ENCODE data around the gene TUBA1C. TPM values are rescaled to one million over a fixed set of nuclear protein-coding genes. Genes with fewer than 3 reads are reported as not detected.

TUBA1C gene
- polyA plus RNA-seq, 1 donor from 2014 or later, result 63.0 TPM

GRCh38 chr12:49223590-49224369 lies 41.1 kb upstream of the TUBA1C start:
- Histone ChIP-seq H2AFZ (ENCODE audit: low read depth, low read length) (no peak overlapping the region), H3K9me3 (ENCODE audit: low read length) (no peaks in the 10 kb centered on the region), H3K27me3 (ENCODE audit: insufficient read depth, low read depth, low read length) (no peaks in the 10 kb centered on the region), H3K36me3 (ENCODE audit: insufficient read depth, low read length) (no peaks in the 10 kb centered on the region), H3K79me2 (replicated peaks; ENCODE audit: insufficient read depth, low read length) (peaks cover 7% of the 10 kb centered on the region), H3K9ac (ENCODE audit: low read length) (no peak overlapping the region), H4K20me1 (ENCODE audit: insufficient read depth) (no peaks in the 10 kb centered on the region), H3K4me2 (ENCODE audit: low read length) (no peak overlapping the region), H3K27ac (ENCODE audit: low read length) (no peak overlapping the region), H3K4me3 (ENCODE audit: low read length) (no peak overlapping the region), H3F3A (ENCODE audit: insufficient read depth, low read length, poor library complexity, severe bottlenecking) (no peaks in the 10 kb centered on the region), H3K9me2 (ENCODE audit: insufficient read depth, low read length) (no peaks in the 10 kb centered on the region)
- TF ChIP-seq REST (IDR thresholded peaks at IDR 0.05; ENCODE audit: borderline replicate concordance) (no peak), TAF1 (IDR thresholded peaks at IDR 0.05; ENCODE audit: low read depth) (no peak), CTCF (IDR thresholded peaks at IDR 0.05; ENCODE audit: poor library complexity, severe bottlenecking) (no peak)

GRCh38 chr12:49225576-49226166 lies 39.2 kb upstream of the TUBA1C start:
- no peak overlapping the region for H2AFZ ChIP-seq (ENCODE audit: low read depth, low read length)
- no peak for TF ChIP-seq CTCF (IDR thresholded peaks at IDR 0.05; ENCODE audit: poor library complexity, severe bottlenecking)
- no peak for TF ChIP-seq REST (IDR thresholded peaks at IDR 0.05; ENCODE audit: borderline replicate concordance)
- TF ChIP-seq TAF1 (IDR thresholded peaks at IDR 0.05; ENCODE audit: low read depth), result no peak
- no peak for TF ChIP-seq POLR2AphosphoS5 (IDR thresholded peaks at IDR 0.05)
- TF ChIP-seq EZH2 (IDR thresholded peaks at IDR 0.05; ENCODE audit: borderline replicate concordance, insufficient read depth, low read length, poor library complexity, severe bottlenecking), result no peak
- TF ChIP-seq SMC3 (conservative IDR thresholded peaks at IDR 0.05; ENCODE audit: poor library complexity), result no peak
- no peak for TF ChIP-seq RAD21 (conservative IDR thresholded peaks at IDR 0.05)
- TF ChIP-seq MXI1 (conservative IDR thresholded peaks at IDR 0.05; ENCODE audit: poor library complexity, severe bottlenecking), result no peak
- no peak for TF ChIP-seq EP300 (conservative IDR thresholded peaks at IDR 0.05; ENCODE audit: poor library complexity, severe bottlenecking)
- H3K9ac ChIP-seq (ENCODE audit: low read length), result no peak overlapping the region
- H3K27me3 ChIP-seq (ENCODE audit: insufficient read depth, low read depth, low read length), result no peaks in the 10 kb centered on the region
- H3F3A ChIP-seq (ENCODE audit: insufficient read depth, low read length, poor library complexity, severe bottlenecking), result no peaks in the 10 kb centered on the region
- peaks cover 26% of the 10 kb centered on the region for H3K79me2 ChIP-seq (replicated peaks; ENCODE audit: insufficient read depth, low read length)
- no peak overlapping the region for H3K27ac ChIP-seq (ENCODE audit: low read length)
- no peaks in the 10 kb centered on the region for H4K20me1 ChIP-seq (ENCODE audit: insufficient read depth)
- no peak overlapping the region for H3K4me3 ChIP-seq (ENCODE audit: low read length)
- no peaks in the 10 kb centered on the region for H3K9me2 ChIP-seq (ENCODE audit: insufficient read depth, low read length)
- no peak overlapping the region for H3K4me2 ChIP-seq (ENCODE audit: low read length)
- H3K9me3 ChIP-seq (ENCODE audit: low read length), result no peaks in the 10 kb centered on the region
- H3K36me3 ChIP-seq (ENCODE audit: insufficient read depth, low read length), result no peaks in the 10 kb centered on the region

Measured in neural cell (in vitro differentiated cells).